ENCODE measurements around the gene TEX53.

DNA sequence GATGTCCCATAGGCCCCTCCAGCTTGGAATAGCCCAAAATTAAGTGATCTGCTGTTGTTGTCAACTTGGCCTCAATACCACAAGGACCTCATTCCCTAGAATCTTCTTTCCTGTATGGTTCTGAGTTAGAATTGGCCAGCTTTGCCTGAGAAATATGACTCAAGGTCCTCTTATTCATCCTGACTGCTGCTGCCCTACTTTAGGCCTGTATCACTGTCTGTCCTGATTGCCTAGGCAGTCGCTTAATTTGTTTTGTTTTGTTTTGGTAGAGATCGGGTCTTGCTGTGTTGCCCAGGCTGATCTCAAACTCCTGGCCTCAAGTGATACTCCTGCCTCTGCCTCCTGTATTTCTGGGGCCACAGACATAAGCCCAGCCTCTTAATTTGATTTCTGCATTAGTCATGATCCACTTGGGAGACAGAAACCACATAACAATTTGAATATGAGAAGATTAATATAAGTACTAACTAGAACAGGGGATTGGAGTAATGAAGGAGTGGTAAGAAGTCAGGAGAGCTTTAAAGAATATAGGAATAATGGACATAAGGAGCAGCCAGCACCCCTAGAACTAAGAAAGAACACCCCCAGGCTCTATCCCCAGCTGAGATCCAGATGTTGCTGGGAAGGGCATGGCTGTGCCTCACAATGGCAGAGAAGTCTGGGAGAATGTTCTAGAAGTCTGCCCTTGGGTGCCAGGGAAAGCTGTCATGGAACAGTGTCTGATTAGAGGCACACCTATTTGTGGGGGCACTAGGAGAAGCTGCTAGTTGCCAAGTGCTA is 4.6 kb downstream of the TEX53 start:
- TF ChIP-seq GATA2 (IDR thresholded peaks at IDR 0.05; ENCODE audit: low read depth, low read length) (no peak), GATA3 (IDR thresholded peaks at IDR 0.05; ENCODE audit: low read depth, low read length) (no peak)
